ENCODE measurements around the gene MEGF10. TPM values are rescaled to one million over a fixed set of nuclear protein-coding genes. Genes with fewer than 3 reads are reported as not detected.

The MEGF10 gene
- total RNA-seq, 1 donor from 2014 or later: 13.3 TPM

DNA sequence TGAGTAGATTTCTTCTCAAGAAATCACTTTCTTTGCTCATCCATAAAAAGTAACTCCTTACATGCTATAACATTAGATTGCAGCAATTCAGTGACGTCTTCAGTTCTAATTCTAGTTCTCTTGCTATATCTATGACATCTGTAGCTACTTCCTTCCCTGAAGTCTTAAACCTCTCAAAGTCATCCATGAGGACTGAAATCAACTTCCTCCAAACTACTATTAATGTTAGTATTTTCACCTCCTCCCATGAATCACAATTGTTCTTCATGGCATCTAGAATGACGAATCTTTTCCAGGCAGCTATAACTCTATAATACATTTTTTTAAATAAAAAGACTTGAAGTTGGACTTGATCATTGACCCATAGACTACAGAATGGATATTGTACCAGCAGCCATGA, 180.6 kb downstream of the MEGF10 start:
- no peak overlapping the region for H3K4me3 Mint-ChIP-seq
- peaks cover 10% of the 10 kb centered on the region for H3K27me3 Mint-ChIP-seq
- no peak for DNase-seq (ENCODE audit: extremely low spot score, unreplicated experiment)
- H3K4me1 Mint-ChIP-seq (ENCODE audit: unreplicated experiment): no peaks in the 10 kb centered on the region
- no peak overlapping the region for H3K27ac Mint-ChIP-seq
- H3K9me3 Mint-ChIP-seq: no peaks in the 10 kb centered on the region
- TF ChIP-seq CTCF (conservative IDR thresholded peaks at IDR 0.05): no peak
- H3K36me3 Mint-ChIP-seq: no peaks in the 10 kb centered on the region

- DNase-seq (ENCODE audit: extremely low spot score, unreplicated experiment): no peak
- Mint-ChIP-seq H3K4me1 (ENCODE audit: unreplicated experiment) (no peaks in the 10 kb centered on the region), H3K27me3 (peaks cover 10% of the 10 kb centered on the region), H3K9me3 (no peaks in the 10 kb centered on the region), H3K27ac (no peak overlapping the region), H3K4me3 (no peak overlapping the region), H3K36me3 (no peaks in the 10 kb centered on the region)
- no peak for TF ChIP-seq CTCF (conservative IDR thresholded peaks at IDR 0.05)
Measured at GRCh38 chr5:127472700-127473099, 182.1 kb downstream of the MEGF10 start.

DNA sequence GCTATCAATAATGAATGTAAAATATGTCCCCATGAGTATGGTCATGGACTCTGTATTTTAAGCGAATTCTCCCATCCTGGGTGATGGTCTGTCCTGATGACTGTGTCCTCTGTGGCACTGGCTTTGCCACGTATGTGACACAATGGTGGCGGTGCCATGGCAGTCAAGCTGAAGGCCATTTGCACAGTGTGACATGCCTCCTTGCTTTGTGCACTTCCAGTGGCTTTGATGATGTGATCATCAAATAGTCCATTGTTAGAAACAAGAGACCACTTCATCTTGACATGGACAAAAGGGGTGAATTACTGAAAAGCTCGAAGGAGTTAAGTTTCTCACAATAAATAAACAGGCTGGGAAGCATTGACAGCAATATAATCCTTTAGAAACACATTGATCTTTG, 195.9 kb downstream of the MEGF10 start:
- Mint-ChIP-seq H3K4me3 (no peak overlapping the region), H3K27me3 (peaks cover 2% of the 10 kb centered on the region), H3K4me1 (ENCODE audit: unreplicated experiment) (peaks cover 6% of the 10 kb centered on the region), H3K9me3 (peaks cover 6% of the 10 kb centered on the region), H3K36me3 (no peaks in the 10 kb centered on the region), H3K27ac (no peak overlapping the region)
- TF ChIP-seq CTCF (conservative IDR thresholded peaks at IDR 0.05): no peak
- no peak for DNase-seq (ENCODE audit: extremely low spot score, unreplicated experiment)

DNA sequence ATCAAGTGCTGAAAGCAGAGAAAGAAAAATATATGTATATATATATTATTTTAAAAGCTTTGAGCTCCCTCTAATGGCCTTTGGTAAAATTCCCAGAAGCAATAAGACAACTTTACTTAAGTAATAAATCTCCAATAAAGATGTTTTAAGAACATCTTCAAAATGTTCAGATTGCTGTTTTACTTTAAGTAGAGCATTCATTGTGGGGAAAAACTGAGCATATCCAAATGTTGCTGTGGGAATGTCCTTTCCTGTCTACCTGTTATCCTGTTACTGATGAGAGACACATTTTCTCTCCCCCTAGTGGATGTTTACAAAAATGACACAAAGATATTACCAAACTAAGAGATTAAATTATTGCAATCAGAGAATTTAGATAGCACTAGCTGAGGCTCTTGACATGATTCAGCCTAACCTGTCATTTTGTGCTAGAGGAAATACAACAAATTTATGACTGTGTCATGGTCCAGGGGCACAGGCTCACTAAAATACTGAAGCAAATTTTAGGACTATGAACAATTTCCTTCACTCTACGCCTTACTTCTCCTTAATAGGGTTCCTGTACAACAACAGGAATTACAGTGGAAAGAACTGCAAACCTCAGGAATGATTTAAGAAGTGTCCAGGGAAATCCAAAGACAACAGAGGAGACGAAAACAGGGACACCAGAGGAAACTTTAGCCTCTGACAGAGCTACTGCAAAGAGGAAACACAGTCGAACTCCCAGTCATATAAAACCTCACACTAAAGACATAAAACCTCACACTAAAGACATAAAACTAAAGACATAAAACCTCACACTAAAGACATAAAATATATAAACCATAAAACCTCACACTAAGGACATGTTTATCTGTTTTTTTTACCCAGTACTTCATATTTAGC, 202.5 kb downstream of the MEGF10 start:
- H3K4me3 Mint-ChIP-seq: no peak overlapping the region
- no peak for DNase-seq (ENCODE audit: extremely low spot score, unreplicated experiment)
- H3K9me3 Mint-ChIP-seq: peaks cover 5% of the 10 kb centered on the region
- no peaks in the 10 kb centered on the region for H3K4me1 Mint-ChIP-seq (ENCODE audit: unreplicated experiment)
- no peak overlapping the region for H3K27ac Mint-ChIP-seq
- no peaks in the 10 kb centered on the region for H3K36me3 Mint-ChIP-seq
- peak; percentile 97 for TF ChIP-seq CTCF (conservative IDR thresholded peaks at IDR 0.05)
- H3K27me3 Mint-ChIP-seq: peaks cover 27% of the 10 kb centered on the region

GRCh38 chr5:127498548-127498947, 208.0 kb downstream of the MEGF10 start:
- Mint-ChIP-seq H3K4me3 (no peak overlapping the region), H3K36me3 (no peaks in the 10 kb centered on the region), H3K9me3 (no peaks in the 10 kb centered on the region), H3K27ac (no peak overlapping the region), H3K4me1 (ENCODE audit: unreplicated experiment) (no peaks in the 10 kb centered on the region), H3K27me3 (peaks cover 28% of the 10 kb centered on the region)
- no peak for TF ChIP-seq CTCF (conservative IDR thresholded peaks at IDR 0.05)
- DNase-seq (ENCODE audit: extremely low spot score, unreplicated experiment): no peak
